ENCODE measurements around the gene PCBD2. TPM values are rescaled to one million over a fixed set of nuclear protein-coding genes. Genes with fewer than 3 reads are reported as not detected.

The PCBD2 gene
- total RNA-seq, 1 donor from 2014 or later: 12.1 TPM

- no peak overlapping the region for H3K27ac Mint-ChIP-seq (ENCODE audit: unreplicated experiment)
- H3K4me3 Mint-ChIP-seq: no peak overlapping the region
- no peaks in the 10 kb centered on the region for H3K27me3 Mint-ChIP-seq (ENCODE audit: low read depth)
- no peak for DNase-seq (ENCODE audit: low read depth, low spot score)
- no peak for TF ChIP-seq CTCF (conservative IDR thresholded peaks at IDR 0.05)
- peaks cover 4% of the 10 kb centered on the region for H3K9me3 Mint-ChIP-seq
- no peaks in the 10 kb centered on the region for H3K4me1 Mint-ChIP-seq
- peaks cover 17% of the 10 kb centered on the region for H3K36me3 Mint-ChIP-seq (ENCODE audit: low read depth)
These were observed 17.3 kb upstream of the PCBD2 start for GRCh38 chr5:134887593-134888159.

GRCh38 chr5:134889335-134889734 lies 15.6 kb upstream of the PCBD2 start:
- H3K4me3 Mint-ChIP-seq: no peak overlapping the region
- no peak for DNase-seq (ENCODE audit: low read depth, low spot score)
- peaks cover 17% of the 10 kb centered on the region for H3K36me3 Mint-ChIP-seq (ENCODE audit: low read depth)
- no peak for TF ChIP-seq CTCF (conservative IDR thresholded peaks at IDR 0.05)
- no peaks in the 10 kb centered on the region for H3K27me3 Mint-ChIP-seq (ENCODE audit: low read depth)
- H3K4me1 Mint-ChIP-seq: no peaks in the 10 kb centered on the region
- peaks cover 4% of the 10 kb centered on the region for H3K9me3 Mint-ChIP-seq
- no peak overlapping the region for H3K27ac Mint-ChIP-seq (ENCODE audit: unreplicated experiment)

- no peak for TF ChIP-seq CTCF (conservative IDR thresholded peaks at IDR 0.05)
- DNase-seq (ENCODE audit: low read depth, low spot score): no peak
- H3K27ac Mint-ChIP-seq (ENCODE audit: unreplicated experiment): no peak overlapping the region
- no peaks in the 10 kb centered on the region for H3K4me1 Mint-ChIP-seq
- H3K4me3 Mint-ChIP-seq: no peak overlapping the region
- H3K27me3 Mint-ChIP-seq (ENCODE audit: low read depth): no peaks in the 10 kb centered on the region
- peaks cover 4% of the 10 kb centered on the region for H3K9me3 Mint-ChIP-seq
- H3K36me3 Mint-ChIP-seq (ENCODE audit: low read depth): peaks cover 17% of the 10 kb centered on the region
These were observed 13.5 kb upstream of the PCBD2 start for GRCh38 chr5:134891473-134891872.

- TF ChIP-seq CTCF (conservative IDR thresholded peaks at IDR 0.05): no peak
- Mint-ChIP-seq H3K36me3 (ENCODE audit: low read depth) (peaks cover 17% of the 10 kb centered on the region), H3K9me3 (peaks cover 4% of the 10 kb centered on the region), H3K4me3 (no peak overlapping the region), H3K27ac (ENCODE audit: unreplicated experiment) (no peak overlapping the region), H3K27me3 (ENCODE audit: low read depth) (no peaks in the 10 kb centered on the region), H3K4me1 (no peaks in the 10 kb centered on the region)
- no peak for DNase-seq (ENCODE audit: low read depth, low spot score)
These were observed 12.6 kb upstream of the PCBD2 start for GRCh38 chr5:134892282-134892681.

GRCh38 chr5:134892926-134893325 lies 12.0 kb upstream of the PCBD2 start:
- no peak overlapping the region for H3K4me3 Mint-ChIP-seq
- no peak for DNase-seq (ENCODE audit: low read depth, low spot score)
- H3K9me3 Mint-ChIP-seq: peaks cover 4% of the 10 kb centered on the region
- H3K36me3 Mint-ChIP-seq (ENCODE audit: low read depth): peaks cover 17% of the 10 kb centered on the region
- H3K27ac Mint-ChIP-seq (ENCODE audit: unreplicated experiment): no peak overlapping the region
- TF ChIP-seq CTCF (conservative IDR thresholded peaks at IDR 0.05): no peak
- H3K4me1 Mint-ChIP-seq: no peaks in the 10 kb centered on the region
- no peaks in the 10 kb centered on the region for H3K27me3 Mint-ChIP-seq (ENCODE audit: low read depth)

Measured in neural crest cell (in vitro differentiated cells).